ENCODE measurements around the gene FFAR2. TPM values are rescaled to one million over a fixed set of nuclear protein-coding genes. Genes with fewer than 3 reads are reported as not detected.
"Not testable (repeated sequence)": the region's sequence is repeated elsewhere in the genome, so short reads cannot be mapped to it uniquely, and the experiment has no call there.

The FFAR2 gene
- total RNA-seq, 4 donors from 2014 or later = 0.29 to 0.64 (median 0.30) TPM; not detected in 1

- H3K36me3 ChIP-seq = no peaks in the 10 kb centered on the region
- H3K9me3 ChIP-seq = no peaks in the 10 kb centered on the region
- WGBS = 27% methylated on average over 6 of the region's 6 CpGs
- no peak overlapping the region for H3K4me3 ChIP-seq
- H3K27me3 ChIP-seq = no peaks in the 10 kb centered on the region
- no peak overlapping the region for H3K27ac ChIP-seq
- TF ChIP-seq EP300 (IDR thresholded peaks at IDR 0.05) (no peak), POLR2A (IDR thresholded peaks at IDR 0.05) (no peak), CTCF (IDR thresholded peaks at IDR 0.05) (no peak), POLR2AphosphoS5 (IDR thresholded peaks at IDR 0.05) (no peak)
- DNase-seq (ENCODE audit: low spot score in 2 of 2) = no peak
- peaks cover 16% of the 10 kb centered on the region for H3K4me1 ChIP-seq
Observed at GRCh38 chr19:35462476-35462953, 14.5 kb downstream of the FFAR2 start.

GRCh38 chr19:35462956-35463355 lies 14.9 kb downstream of the FFAR2 start:
- not testable (repeated sequence) for H3K9me3 ChIP-seq; H3K27me3 ChIP-seq; H3K36me3 ChIP-seq; H3K4me3 ChIP-seq; DNase-seq (ENCODE audit: low spot score in 2 of 2); H3K27ac ChIP-seq
- WGBS = 68% methylated on average over 7 of the region's 7 CpGs
- peaks cover 16% of the 10 kb centered on the region for H3K4me1 ChIP-seq

- no peak for DNase-seq (ENCODE audit: low spot score in 2 of 2)
- 100% methylated on average over 1 of the region's 1 CpG for WGBS
- Histone ChIP-seq H3K36me3 (no peaks in the 10 kb centered on the region), H3K4me1 (peaks cover 3% of the 10 kb centered on the region), H3K27ac (no peak overlapping the region), H3K4me3 (no peak overlapping the region), H3K27me3 (no peaks in the 10 kb centered on the region), H3K9me3 (no peaks in the 10 kb centered on the region)
- TF ChIP-seq CTCF (IDR thresholded peaks at IDR 0.05) (no peak), EP300 (IDR thresholded peaks at IDR 0.05) (no peak), POLR2AphosphoS5 (IDR thresholded peaks at IDR 0.05) (no peak), POLR2A (IDR thresholded peaks at IDR 0.05) (no peak)
Observed at GRCh38 chr19:35466259-35466658, 18.2 kb downstream of the FFAR2 start.

- TF ChIP-seq EP300 (IDR thresholded peaks at IDR 0.05) (no peak), CTCF (IDR thresholded peaks at IDR 0.05) (peak; percentile 61 to 68)
- no peak overlapping the region for H3K27ac ChIP-seq
- no peaks in the 10 kb centered on the region for H3K27me3 ChIP-seq
- 15% methylated on average over 2 of the region's 2 CpGs for WGBS
- no peak for DNase-seq (ENCODE audit: low spot score in 2 of 2)
- no peak overlapping the region for H3K4me3 ChIP-seq
- no peaks in the 10 kb centered on the region for H3K9me3 ChIP-seq
- H3K4me1 ChIP-seq = no peaks in the 10 kb centered on the region
- H3K36me3 ChIP-seq = no peaks in the 10 kb centered on the region
Observed at GRCh38 chr19:35468637-35469036, 20.6 kb downstream of the FFAR2 start.

- H3K9me3 ChIP-seq = no peaks in the 10 kb centered on the region
- TF ChIP-seq POLR2A (IDR thresholded peaks at IDR 0.05) = no peak
- H3K4me1 ChIP-seq = no peaks in the 10 kb centered on the region
- H3K4me3 ChIP-seq = no peak overlapping the region
- no peak overlapping the region for H3K27ac ChIP-seq
- no peak for DNase-seq (ENCODE audit: low spot score in 2 of 2)
- H3K27me3 ChIP-seq = no peaks in the 10 kb centered on the region
- 88% methylated on average over 7 of the region's 7 CpGs for WGBS
- no peaks in the 10 kb centered on the region for H3K36me3 ChIP-seq
Observed at GRCh38 chr19:35470128-35470527, 22.1 kb downstream of the FFAR2 start.

GRCh38 chr19:35471075-35471474 lies 23.0 kb downstream of the FFAR2 start:
- not testable (repeated sequence) for H3K4me3 ChIP-seq; H3K4me1 ChIP-seq; H3K27ac ChIP-seq; H3K27me3 ChIP-seq; H3K9me3 ChIP-seq; DNase-seq (ENCODE audit: low spot score in 2 of 2); H3K36me3 ChIP-seq
- 100% methylated on average over 4 of the region's 4 CpGs for WGBS

GRCh38 chr19:35471946-35472345 lies 23.9 kb downstream of the FFAR2 start:
- no peaks in the 10 kb centered on the region for H3K9me3 ChIP-seq
- no peak for TF ChIP-seq POLR2A (IDR thresholded peaks at IDR 0.05)
- no peak overlapping the region for H3K27ac ChIP-seq
- no peak for DNase-seq (ENCODE audit: low spot score in 2 of 2)
- H3K4me3 ChIP-seq = no peak overlapping the region
- WGBS = 93% methylated on average over 8 of the region's 8 CpGs
- no peaks in the 10 kb centered on the region for H3K27me3 ChIP-seq
- no peaks in the 10 kb centered on the region for H3K36me3 ChIP-seq
- no peaks in the 10 kb centered on the region for H3K4me1 ChIP-seq

All from suprapubic skin (tissue), 4 donors.